ENCODE data around the gene KRTAP4-11. TPM values are rescaled to one million over a fixed set of nuclear protein-coding genes. Genes with fewer than 3 reads are reported as not detected.
"Not testable (repeated sequence)": the region's sequence is repeated elsewhere in the genome, so short reads cannot be mapped to it uniquely, and the experiment has no call there.

KRTAP4-11 gene
- total RNA-seq, 1 donor from 2014 or later, result not detected

- H3K9me3 ChIP-seq, result no peaks in the 10 kb centered on the region
- no peaks in the 10 kb centered on the region for H3K36me3 ChIP-seq
- H3K27ac ChIP-seq, result no peak overlapping the region
- TF ChIP-seq, protein P1, sequence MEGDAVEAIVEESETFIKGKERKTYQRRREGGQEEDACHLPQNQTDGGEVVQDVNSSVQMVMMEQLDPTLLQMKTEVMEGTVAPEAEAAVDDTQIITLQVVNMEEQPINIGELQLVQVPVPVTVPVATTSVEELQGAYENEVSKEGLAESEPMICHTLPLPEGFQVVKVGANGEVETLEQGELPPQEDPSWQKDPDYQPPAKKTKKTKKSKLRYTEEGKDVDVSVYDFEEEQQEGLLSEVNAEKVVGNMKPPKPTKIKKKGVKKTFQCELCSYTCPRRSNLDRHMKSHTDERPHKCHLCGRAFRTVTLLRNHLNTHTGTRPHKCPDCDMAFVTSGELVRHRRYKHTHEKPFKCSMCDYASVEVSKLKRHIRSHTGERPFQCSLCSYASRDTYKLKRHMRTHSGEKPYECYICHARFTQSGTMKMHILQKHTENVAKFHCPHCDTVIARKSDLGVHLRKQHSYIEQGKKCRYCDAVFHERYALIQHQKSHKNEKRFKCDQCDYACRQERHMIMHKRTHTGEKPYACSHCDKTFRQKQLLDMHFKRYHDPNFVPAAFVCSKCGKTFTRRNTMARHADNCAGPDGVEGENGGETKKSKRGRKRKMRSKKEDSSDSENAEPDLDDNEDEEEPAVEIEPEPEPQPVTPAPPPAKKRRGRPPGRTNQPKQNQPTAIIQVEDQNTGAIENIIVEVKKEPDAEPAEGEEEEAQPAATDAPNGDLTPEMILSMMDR (IDR thresholded peaks at IDR 0.05), result no peak
- no peak for DNase-seq
- H3K4me3 ChIP-seq, result no peak overlapping the region
- intact Hi-C loops (cut with DNase I), result no loop called here
- no peak for ATAC-seq
- H3K4me1 ChIP-seq, result no peaks in the 10 kb centered on the region
- no peaks in the 10 kb centered on the region for H3K27me3 ChIP-seq
These were observed 8.2 kb upstream of the KRTAP4-11 start for GRCh38 chr17:41126412-41126811.

DNA sequence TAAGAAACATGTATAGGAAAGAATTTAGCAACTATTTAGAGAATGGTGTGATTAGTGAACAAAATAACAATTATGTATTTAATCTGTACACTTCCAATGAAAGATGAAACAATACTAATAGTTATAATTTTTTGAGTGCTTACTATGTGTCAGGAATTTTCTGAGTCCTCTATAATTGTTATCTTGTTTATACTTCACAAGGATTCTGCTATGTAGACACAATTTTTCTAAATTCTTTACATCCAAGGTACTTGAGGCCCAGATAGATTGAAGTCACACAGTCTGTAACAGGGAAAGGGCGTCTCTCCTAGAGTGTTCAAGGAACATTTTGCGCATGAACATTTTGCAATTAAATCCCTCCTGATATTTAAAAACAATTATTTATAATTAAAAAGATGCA lies 6.9 kb upstream of the KRTAP4-11 start:
- Histone ChIP-seq H3K4me1 (no peaks in the 10 kb centered on the region), H3K4me3 (no peak overlapping the region), H3K27ac (no peak overlapping the region), H3K27me3 (no peaks in the 10 kb centered on the region), H3K9me3 (no peaks in the 10 kb centered on the region), H3K36me3 (no peaks in the 10 kb centered on the region)
- intact Hi-C loops (cut with DNase I), result no loop called here
- TF ChIP-seq, protein P1 (IDR thresholded peaks at IDR 0.05), result no peak
- DNase-seq, result no peak
- no peak for ATAC-seq

GRCh38 chr17:41123991-41124371 lies 5.8 kb upstream of the KRTAP4-11 start, which contains the start of gene KRTAP4-12:
Gene KRTAP4-12, minus strand, starts transcription at chr17:41124182. Its CDS starts 60 bp downstream, at chr17:41124122.
- intact Hi-C loops (cut with DNase I); H3K27me3 ChIP-seq; H3K36me3 ChIP-seq; H3K4me1 ChIP-seq; H3K9me3 ChIP-seq; ATAC-seq; H3K27ac ChIP-seq; H3K4me3 ChIP-seq; DNase-seq: not testable (repeated sequence)

DNA sequence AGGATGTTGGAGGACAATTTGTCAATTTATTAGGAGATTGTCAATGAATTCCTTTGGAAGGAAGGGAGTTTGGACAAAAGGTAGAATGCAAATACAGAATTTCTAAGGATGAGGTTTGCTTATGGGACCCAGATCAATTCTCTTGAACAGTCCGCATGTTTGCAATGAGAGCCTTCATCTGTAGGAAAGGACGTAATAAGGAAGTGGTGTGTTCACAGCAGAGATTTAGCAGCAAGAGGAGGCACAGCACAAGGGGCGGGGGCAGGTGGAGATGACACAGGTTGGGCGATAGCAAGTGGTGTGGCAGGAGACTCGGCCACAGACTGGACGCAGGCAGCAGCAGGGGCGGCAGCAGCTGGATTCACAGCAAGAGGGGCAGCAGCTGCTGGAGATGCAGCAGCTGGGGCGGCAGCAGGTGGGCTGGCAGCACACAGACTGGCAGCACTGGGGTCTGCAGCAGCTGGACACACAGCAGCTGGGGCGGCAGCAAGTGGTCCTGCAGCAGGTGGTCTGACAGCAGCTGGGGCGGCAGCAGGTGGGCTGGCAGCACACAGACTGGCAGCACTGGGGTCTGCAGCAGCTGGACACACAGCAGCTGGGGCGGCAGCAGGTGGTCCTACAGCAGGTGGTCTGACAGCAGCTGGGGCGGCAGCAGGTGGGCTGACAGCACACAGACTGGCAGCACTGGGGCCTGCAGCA lies 5.3 kb upstream of the KRTAP4-11 start:
- intact Hi-C loops (cut with DNase I); H3K36me3 ChIP-seq; H3K9me3 ChIP-seq; ATAC-seq; DNase-seq; H3K27ac ChIP-seq; H3K4me3 ChIP-seq; H3K4me1 ChIP-seq; H3K27me3 ChIP-seq: not testable (repeated sequence)

- no peaks in the 10 kb centered on the region for H3K27me3 ChIP-seq
- intact Hi-C loops (cut with DNase I), result no loop called here
- ATAC-seq (no peak), DNase-seq (no peak)
- H3K27ac ChIP-seq, result no peak overlapping the region
- TF ChIP-seq, protein P1 (IDR thresholded peaks at IDR 0.05), result no peak
- H3K9me3 ChIP-seq, result no peaks in the 10 kb centered on the region
- H3K4me1 ChIP-seq, result no peaks in the 10 kb centered on the region
- no peaks in the 10 kb centered on the region for H3K36me3 ChIP-seq
- H3K4me3 ChIP-seq, result no peak overlapping the region
These were observed 3.6 kb upstream of the KRTAP4-11 start for GRCh38 chr17:41121742-41122141.

DNA sequence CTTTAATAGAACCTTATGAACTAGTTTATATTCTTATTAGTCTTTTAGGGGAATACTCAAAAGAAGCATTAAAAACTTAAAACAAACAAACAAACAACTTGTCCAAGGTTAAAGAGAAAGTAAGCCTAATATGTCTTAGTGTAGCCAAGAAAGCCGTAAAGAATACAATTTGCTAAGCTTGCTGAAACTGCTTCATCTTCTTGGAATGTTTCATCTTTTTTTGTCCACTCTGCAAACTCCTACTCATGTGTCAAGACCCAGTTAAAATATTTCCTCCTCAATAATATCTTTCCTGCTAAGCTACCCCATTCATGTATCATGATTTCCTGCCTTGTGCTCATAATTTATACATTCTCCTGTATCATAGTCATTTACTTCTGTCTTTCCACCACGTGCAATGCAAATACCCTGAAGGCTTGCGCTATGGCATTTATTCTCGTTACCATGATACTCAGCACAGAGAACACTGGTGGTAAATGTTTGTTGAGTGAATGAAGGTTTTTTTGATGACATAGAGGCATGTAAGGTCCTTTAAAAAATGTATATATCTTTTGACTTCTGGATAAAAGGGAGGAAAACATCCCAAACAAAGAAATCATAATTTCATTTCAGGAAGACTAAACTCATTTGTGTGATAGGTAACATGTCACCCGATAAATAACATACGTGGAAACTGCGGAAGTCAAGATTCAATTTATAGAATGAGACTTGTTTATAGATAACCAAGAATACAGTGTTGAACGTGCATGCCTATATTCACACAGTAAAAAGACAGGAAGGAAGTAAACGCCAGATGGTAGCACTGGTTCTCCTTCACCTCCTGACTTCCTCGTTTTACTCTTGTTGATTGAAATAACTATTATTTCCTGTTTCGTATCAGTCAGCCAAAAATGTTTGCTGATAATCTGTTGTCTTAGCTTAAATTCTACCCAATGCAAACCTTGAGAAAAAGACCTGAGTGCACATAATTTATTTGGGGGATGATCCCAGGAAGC lies 1.8 kb upstream of the KRTAP4-11 start:
- H3K4me1 ChIP-seq; DNase-seq; H3K36me3 ChIP-seq; H3K9me3 ChIP-seq; H3K27ac ChIP-seq; H3K4me3 ChIP-seq; H3K27me3 ChIP-seq; ATAC-seq; intact Hi-C loops (cut with DNase I): not testable (repeated sequence)

DNA sequence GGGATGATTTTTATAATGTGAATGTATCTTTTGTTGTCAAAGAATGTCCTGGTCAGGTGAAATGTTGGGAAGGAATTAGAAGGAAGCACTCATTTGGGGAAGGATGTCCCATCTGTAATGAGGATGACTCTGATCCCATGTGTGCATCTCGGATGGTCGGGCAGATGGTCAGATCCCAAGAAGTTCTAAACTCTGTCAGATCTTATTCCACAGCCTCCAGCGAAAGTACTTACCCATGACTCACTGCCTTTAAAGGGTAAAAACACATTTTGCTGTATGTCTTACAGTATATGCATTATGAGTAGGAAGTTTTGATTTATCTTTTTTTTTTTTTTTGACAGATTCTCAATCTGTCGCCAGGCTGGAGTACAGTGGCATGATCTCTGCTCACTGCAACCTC lies 548 bp upstream of the KRTAP4-11 start:
- no peaks in the 10 kb centered on the region for H3K27me3 ChIP-seq
- DNase-seq, result no peak

More for the DNA sequence above, 548 bp upstream of the KRTAP4-11 start:
- ATAC-seq, result no peak
- Histone ChIP-seq H3K27ac (no peak overlapping the region), H3K9me3 (no peaks in the 10 kb centered on the region), H3K4me3 (no peak overlapping the region), H3K4me1 (no peaks in the 10 kb centered on the region), H3K36me3 (no peaks in the 10 kb centered on the region)
- TF ChIP-seq, protein P1 (IDR thresholded peaks at IDR 0.05), result no peak
- intact Hi-C loops (cut with DNase I), result no loop called here
